Endothelial cell of umbilical vein (primary cell): ENCODE data around the gene SCN7A. TPM values are rescaled to one million over a fixed set of nuclear protein-coding genes. Genes with fewer than 3 reads are reported as not detected.

Experiments
- BruUV-seq: library from RNA; stranded (reverse); fragments of 400-500 nt; replicated peaks from 2 replicates; lab custom pipeline; 2021; lab: Mats Ljungman, UMichigan
- CTCF ChIA-PET: fragments of 300-600, 350-600 bp; sonication (Branson Sonifier 250); formaldehyde crosslinking; loops from one replicate; lab custom pipeline; 2021; ENCODE audit warnings: antibody characterized with exemption, inconsistent platforms; lab: Charles Lee
- POLR2A ChIA-PET: fragments of 300-600, 350-600 bp; sonication (Branson Sonifier 250); formaldehyde crosslinking; loops from one replicate; lab custom pipeline; 2021; ENCODE audit warnings: antibody characterized with exemption, inconsistent platforms; lab: Charles Lee
- DNase-seq: peaks from one replicate; pipeline ENCODE4 v3.0.0-alpha.2; 2011; ENCODE audit warnings: low read depth, low spot score
- FAIRE-seq: peaks from 2 replicates; lab custom pipeline; 2011; peaks lifted over from hg19 to GRCh38; lab: Jason Lieb, UNC
- H2AFZ ChIP-seq: 2 replicates; pipeline ENCODE4 v1.6.0; 2012; ENCODE audit warnings: low read depth, low read length, control low read depth, inconsistent platforms
- H3K27ac ChIP-seq: 2 replicates; pipeline ENCODE4 v1.5.1; 2011; ENCODE audit warnings: low read depth, mild to moderate bottlenecking, control low read depth, low read length, moderate library complexity; ENCODE audit not compliant: insufficient read depth
- H3K27me3 ChIP-seq, 2 experiments: 2 replicates each; pipeline versions ENCODE4 v1.6.0 to v1.6.1; 2011; ENCODE audit warnings: low read length in 2 of 2, mixed read lengths in 1 of 2; ENCODE audit not compliant: control insufficient read depth in 2 of 2, insufficient read depth in 2 of 2
- H3K36me3 ChIP-seq, 2 experiments: 2 replicates in 1 of 2; 3 replicates in 1 of 2; pipeline ENCODE4 v1.5.1; 2011; ENCODE audit warnings: low read length in 2 of 2, mild to moderate bottlenecking in 1 of 2, moderate library complexity in 1 of 2; ENCODE audit not compliant: control insufficient read depth in 2 of 2, insufficient read depth in 2 of 2; ENCODE audit errors: extremely low read depth in 1 of 2
- H3K4me1 ChIP-seq: 3 replicates; pipeline ENCODE4 v1.5.1; 2011; ENCODE audit warnings: mild to moderate bottlenecking, low read length; ENCODE audit not compliant: control insufficient read depth, insufficient read depth; ENCODE audit errors: extremely low read depth
- H3K4me2 ChIP-seq: 2 replicates; pipeline ENCODE4 v1.6.1; 2011; ENCODE audit warnings: low read length, control low read depth, mixed read lengths; ENCODE audit not compliant: insufficient read depth
- H3K4me3 ChIP-seq, 3 experiments: fragments of 200-600 bp in 1 of 3; sonication (generic), shearing (Covaris generic) in 1 of 3; replicated peaks in 1 of 3; 2 replicates each; pipeline ENCODE4 v1.5.1; 2011 to 2016; ENCODE audit warnings: control low read depth in 3 of 3, low read length in 3 of 3, mild to moderate bottlenecking in 2 of 3, inconsistent platforms in 1 of 3, low read depth in 1 of 3, moderate library complexity in 1 of 3; ENCODE audit not compliant: insufficient read depth in 1 of 3
- H3K79me2 ChIP-seq: 2 replicates; pipeline ENCODE4 v1.6.0; 2012; ENCODE audit warnings: low read length, inconsistent platforms; ENCODE audit not compliant: control insufficient read depth, insufficient read depth
- H3K9ac ChIP-seq: replicated peaks from 2 replicates; pipeline ENCODE3; 2011; ENCODE audit warnings: low read length, control low read depth; ENCODE audit not compliant: insufficient read depth; ENCODE audit errors: extremely low read depth
- H3K9me1 ChIP-seq: replicated peaks from 3 replicates; pipeline ENCODE4 v1.6.0; 2011; ENCODE audit warnings: mild to moderate bottlenecking, low read length; ENCODE audit not compliant: control insufficient read depth, insufficient read depth; ENCODE audit errors: extremely low read depth
- H3K9me3 ChIP-seq: replicated peaks from 2 replicates; pipeline ENCODE4 v1.5.1; 2012; ENCODE audit warnings: low read length, inconsistent platforms; ENCODE audit not compliant: control insufficient read depth, insufficient read depth
- H4K20me1 ChIP-seq: replicated peaks from 2 replicates; pipeline ENCODE3; 2011; ENCODE audit warnings: mild to moderate bottlenecking, low read length; ENCODE audit not compliant: control insufficient read depth, insufficient read depth; ENCODE audit errors: extremely low read depth
- CTCF ChIP-seq, 2 donors: IDR thresholded peaks; 1 replicate in 1 of 2; 2 replicates in 1 of 2; pipeline ENCODE4 v1.5.1; 2011; ENCODE audit warnings: low read length in 2 of 2, mild to moderate bottlenecking in 2 of 2, moderate library complexity in 2 of 2, control low read depth in 1 of 2, inconsistent platforms in 1 of 2, low read depth in 1 of 2; ENCODE audit not compliant: insufficient read depth in 1 of 2; ENCODE audit errors: extremely low read depth in 1 of 2
- EZH2 ChIP-seq: IDR thresholded peaks from 2 replicates; pipeline ENCODE4 v1.6.1; 2012; ENCODE audit warnings: borderline replicate concordance, low read depth, mild to moderate bottlenecking, moderate library complexity, low read length, inconsistent platforms; ENCODE audit not compliant: severe bottlenecking
- FOS ChIP-seq: IDR thresholded peaks from 2 replicates; pipeline ENCODE4 v1.6.1; 2011; ENCODE audit warnings: mild to moderate bottlenecking, low read length, moderate library complexity, borderline replicate concordance; ENCODE audit not compliant: insufficient read depth
- GATA2 ChIP-seq: IDR thresholded peaks from 2 replicates; pipeline ENCODE4 v1.7.0; 2011; ENCODE audit warnings: low read depth, mild to moderate bottlenecking, moderate library complexity, mixed read lengths, low read length; ENCODE audit not compliant: insufficient read length, insufficient read depth
- MAX ChIP-seq: IDR thresholded peaks from 2 replicates; pipeline ENCODE4 v1.6.1; 2011; ENCODE audit not compliant: insufficient read depth, insufficient read length
- POLR2A ChIP-seq: IDR thresholded peaks from 2 replicates; pipeline ENCODE4 v1.6.1; 2012; ENCODE audit warnings: low read depth, mild to moderate bottlenecking, control low read depth, low read length
- POLR2AphosphoS5 ChIP-seq: IDR thresholded peaks from 2 replicates; pipeline ENCODE4 v1.6.1; 2012; ENCODE audit warnings: low read depth, mild to moderate bottlenecking, control low read depth, low read length, moderate library complexity; ENCODE audit not compliant: insufficient read depth
- dilution Hi-C: fragments of 300-500 bp; cut with MboI; formaldehyde crosslinking; loops from one replicate; pipeline ENCODE4 v1.15.0; 2019; ENCODE audit warnings: low sequenced_read_pairs; ENCODE audit not compliant: extremely low pct_ligation_motif_present
- intact Hi-C: fragments of 100-400 bp; cut with micrococcal nuclease; formaldehyde crosslinking; loops from one replicate; pipeline ENCODE4 v1.10.0; 2022
- polyA plus RNA-seq, 4 experiments: library from polyadenylated mRNA; depleted of rRNA in 3 of 4; stranded (reverse) in 3 of 4; unstranded in 1 of 4; fragments of >200 nt; gene quantifications; 2 replicates each; pipeline versions ENCODE4 v1.2.1 to v1.2.3, GENCODE V29; 2011 to 2012; ENCODE audit warnings: missing spikeins in 1 of 4
- total RNA-seq: library from RNA; stranded (reverse); gene quantifications from 2 replicates; pipeline ENCODE4 v1.2.3, GENCODE V29; 2021

The SCN7A gene
- total and polyA plus RNA-seq, 2 donors (not counting 3 experiments of a cell fraction or from before 2014, with no cell fraction given): not detected

- no peaks in the 10 kb centered on the region for H3K79me2 ChIP-seq
- no peak overlapping the region for H3K4me3 ChIP-seq
- H3K9me3 ChIP-seq: no peaks in the 10 kb centered on the region
- H3K27me3 ChIP-seq: peaks cover 6 to 10% of the 10 kb centered on the region in 2 experiments
- POLR2A ChIA-PET: no interaction called here
- peak; percentile 64 for FAIRE-seq
- no peak overlapping the region for H2AFZ ChIP-seq
- H3K4me2 ChIP-seq: no peak overlapping the region
- no TSS peak for BruUV-seq
- TF ChIP-seq EZH2: no peak
- no peak for TF ChIP-seq POLR2AphosphoS5
- no peak for TF ChIP-seq FOS
- peak; percentile 32 to 37 for TF ChIP-seq CTCF (IDR thresholded peaks at IDR 0.05; ENCODE audit: extremely low read depth in 1 of 2, insufficient read depth in 1 of 2, low read depth in 1 of 2, low read length in 2 of 2)
- no peak for TF ChIP-seq GATA2
- TF ChIP-seq MAX: no peak
- no peak for TF ChIP-seq POLR2A
- no peak overlapping the region for H3K9ac ChIP-seq
- dilution Hi-C loops (no loop called here), intact Hi-C loops (loop anchor here (1.0 kb wide), 3 partner anchors 8 to 205 kb away; no protein-coding TSS in a partner anchor)
- CTCF ChIA-PET: interaction anchor here (0.6 to 3.0 kb wide), 6 partner anchors 9 to 210 kb away, joined by 3 to 33 read pairs (median 4); partner anchors contain the start of gene SCN9A
- H4K20me1 ChIP-seq: no peaks in the 10 kb centered on the region
- no peaks in the 10 kb centered on the region for H3K9me1 ChIP-seq
- H3K27ac ChIP-seq: no peak overlapping the region
- H3K36me3 ChIP-seq: no peaks in the 10 kb centered on the region
- peak; percentile 58 for DNase-seq
- peaks cover 14% of the 10 kb centered on the region for H3K4me1 ChIP-seq
These were observed 109.3 kb downstream of the SCN7A start for GRCh38 chr2:166384774-166385173.
